C4-2B (cell line): Measurements from ENCODE around the gene FBXO21.

Experiments
- CTCF ChIP-seq: fragments of 450-650 bp; conservative IDR thresholded peaks from 2 replicates; pipeline ENCODE4 v1.5.1; 2017; ENCODE audit warnings: mild to moderate bottlenecking
- ZFX ChIP-seq: fragments of 450-650 bp; IDR thresholded peaks from 2 replicates; pipeline ENCODE4 v1.6.1; 2017

- no peak for TF ChIP-seq ZFX
- no peak for TF ChIP-seq CTCF
Measured at GRCh38 chr12:117165342-117165741, 24.9 kb downstream of the FBXO21 start.
